Measurements from ENCODE around the gene CYP4B1. TPM values are rescaled to one million over a fixed set of nuclear protein-coding genes. Genes with fewer than 3 reads are reported as not detected.

The CYP4B1 gene
- total RNA-seq, 1 experiment from 2014 or later = not detected

DNA sequence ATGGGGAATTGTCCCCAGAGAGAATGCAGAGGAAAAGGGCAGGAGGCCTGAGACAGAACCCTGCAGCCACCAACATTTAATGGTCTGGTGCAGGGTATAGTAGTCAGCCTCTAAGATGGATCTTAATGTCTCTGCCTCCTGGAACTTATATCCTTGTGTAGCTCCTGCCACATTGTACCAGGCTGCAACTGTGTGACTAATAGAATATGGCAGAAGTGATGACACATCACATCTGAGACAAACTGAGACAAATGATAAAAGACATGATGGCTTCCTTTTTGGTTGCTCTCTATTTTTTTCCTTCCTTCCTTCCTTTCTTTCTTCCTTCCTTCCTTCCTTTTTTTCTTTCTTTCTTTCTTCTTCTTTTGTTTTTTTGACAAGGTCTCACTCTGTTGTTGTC lies 37.1 kb upstream of the CYP4B1 start:
- Mint-ChIP-seq H3K9me3 (ENCODE audit: unreplicated experiment) (peaks cover 27% of the 10 kb centered on the region), H3K4me3 (ENCODE audit: unreplicated experiment) (no peak overlapping the region), H3K36me3 (ENCODE audit: insufficient read depth, unreplicated experiment) (no peaks in the 10 kb centered on the region), H3K27ac (ENCODE audit: unreplicated experiment) (no peak overlapping the region), H3K27me3 (ENCODE audit: insufficient read depth, unreplicated experiment) (no peaks in the 10 kb centered on the region), H3K4me1 (ENCODE audit: low read depth, unreplicated experiment) (peaks cover 31% of the 10 kb centered on the region)
- no peaks in the 10 kb centered on the region for H3K36me3 ChIP-seq (ENCODE audit: control insufficient read depth, insufficient read depth, low read length)
- no peaks in the 10 kb centered on the region for H3K27me3 ChIP-seq (replicated peaks; ENCODE audit: control insufficient read depth, insufficient read depth, low read length)
- intact Hi-C loops (cut with micrococcal nuclease; ENCODE audit: unreplicated experiment) = no loop called here
- DNase-seq = no peak
- ChIA-PET CTCF (no interaction called here), POLR2A (no interaction called here)
- peaks cover 29% of the 10 kb centered on the region; the same call in 1 of the 2 replicates for H3K4me1 ChIP-seq
- H3K9me3 ChIP-seq = no peaks in the 10 kb centered on the region
- TF ChIP-seq, protein P1, sequence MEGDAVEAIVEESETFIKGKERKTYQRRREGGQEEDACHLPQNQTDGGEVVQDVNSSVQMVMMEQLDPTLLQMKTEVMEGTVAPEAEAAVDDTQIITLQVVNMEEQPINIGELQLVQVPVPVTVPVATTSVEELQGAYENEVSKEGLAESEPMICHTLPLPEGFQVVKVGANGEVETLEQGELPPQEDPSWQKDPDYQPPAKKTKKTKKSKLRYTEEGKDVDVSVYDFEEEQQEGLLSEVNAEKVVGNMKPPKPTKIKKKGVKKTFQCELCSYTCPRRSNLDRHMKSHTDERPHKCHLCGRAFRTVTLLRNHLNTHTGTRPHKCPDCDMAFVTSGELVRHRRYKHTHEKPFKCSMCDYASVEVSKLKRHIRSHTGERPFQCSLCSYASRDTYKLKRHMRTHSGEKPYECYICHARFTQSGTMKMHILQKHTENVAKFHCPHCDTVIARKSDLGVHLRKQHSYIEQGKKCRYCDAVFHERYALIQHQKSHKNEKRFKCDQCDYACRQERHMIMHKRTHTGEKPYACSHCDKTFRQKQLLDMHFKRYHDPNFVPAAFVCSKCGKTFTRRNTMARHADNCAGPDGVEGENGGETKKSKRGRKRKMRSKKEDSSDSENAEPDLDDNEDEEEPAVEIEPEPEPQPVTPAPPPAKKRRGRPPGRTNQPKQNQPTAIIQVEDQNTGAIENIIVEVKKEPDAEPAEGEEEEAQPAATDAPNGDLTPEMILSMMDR (IDR thresholded peaks at IDR 0.05; ENCODE audit: insufficient read depth in 1 of 2, low read depth in 1 of 2, low read length in 1 of 2, severe bottlenecking in 1 of 2, unreplicated experiment in 1 of 2) = no peak
- no peak overlapping the region for H3K4me3 ChIP-seq (ENCODE audit: low read depth, low read length)
- BruUV-seq (replicated peaks) = no TSS peak

DNA sequence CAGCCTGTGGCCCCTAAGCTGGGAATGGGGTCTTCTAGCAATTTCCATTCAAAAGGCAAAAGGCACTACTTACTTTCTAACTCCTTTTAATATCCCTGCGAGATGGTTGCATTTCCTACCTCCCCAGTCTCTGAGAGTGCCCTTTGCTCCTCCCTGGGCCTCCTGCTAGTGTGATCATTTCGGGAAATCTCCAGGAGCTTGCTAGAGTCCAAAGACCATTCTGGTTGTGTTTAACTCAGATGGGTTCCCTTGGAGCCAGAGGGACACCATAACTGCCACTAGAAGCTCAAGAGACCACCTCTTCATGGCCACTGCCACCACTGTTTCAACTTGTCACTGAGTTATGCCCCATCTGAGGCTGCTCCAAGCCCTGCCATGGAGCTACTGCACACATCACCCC lies 34.4 kb upstream of the CYP4B1 start:
- Mint-ChIP-seq H3K9me3 (ENCODE audit: unreplicated experiment) (peaks cover 27% of the 10 kb centered on the region), H3K36me3 (ENCODE audit: insufficient read depth, unreplicated experiment) (no peaks in the 10 kb centered on the region), H3K4me3 (ENCODE audit: unreplicated experiment) (no peak overlapping the region), H3K4me1 (ENCODE audit: low read depth, unreplicated experiment) (peaks cover 8% of the 10 kb centered on the region), H3K27ac (ENCODE audit: unreplicated experiment) (no peak overlapping the region), H3K27me3 (ENCODE audit: insufficient read depth, unreplicated experiment) (no peaks in the 10 kb centered on the region)
- intact Hi-C loops (cut with micrococcal nuclease; ENCODE audit: unreplicated experiment) = no loop called here
- no peak overlapping the region for H3K4me3 ChIP-seq (ENCODE audit: low read depth, low read length)
- peak in 1 of 2 experiments; percentile 10 for DNase-seq
- H3K4me1 ChIP-seq = peaks cover 9% of the 10 kb centered on the region; the same call in 1 of the 2 replicates
- TF ChIP-seq, protein P1 (IDR thresholded peaks at IDR 0.05; ENCODE audit: insufficient read depth in 1 of 2, low read depth in 1 of 2, low read length in 1 of 2, severe bottlenecking in 1 of 2, unreplicated experiment in 1 of 2) = no peak
- no peaks in the 10 kb centered on the region for H3K36me3 ChIP-seq (ENCODE audit: control insufficient read depth, insufficient read depth, low read length)
- no TSS peak for BruUV-seq (replicated peaks)
- no peaks in the 10 kb centered on the region for H3K9me3 ChIP-seq
- H3K27me3 ChIP-seq (replicated peaks; ENCODE audit: control insufficient read depth, insufficient read depth, low read length) = no peaks in the 10 kb centered on the region
- ChIA-PET POLR2A (no interaction called here), CTCF (no interaction called here)

DNA sequence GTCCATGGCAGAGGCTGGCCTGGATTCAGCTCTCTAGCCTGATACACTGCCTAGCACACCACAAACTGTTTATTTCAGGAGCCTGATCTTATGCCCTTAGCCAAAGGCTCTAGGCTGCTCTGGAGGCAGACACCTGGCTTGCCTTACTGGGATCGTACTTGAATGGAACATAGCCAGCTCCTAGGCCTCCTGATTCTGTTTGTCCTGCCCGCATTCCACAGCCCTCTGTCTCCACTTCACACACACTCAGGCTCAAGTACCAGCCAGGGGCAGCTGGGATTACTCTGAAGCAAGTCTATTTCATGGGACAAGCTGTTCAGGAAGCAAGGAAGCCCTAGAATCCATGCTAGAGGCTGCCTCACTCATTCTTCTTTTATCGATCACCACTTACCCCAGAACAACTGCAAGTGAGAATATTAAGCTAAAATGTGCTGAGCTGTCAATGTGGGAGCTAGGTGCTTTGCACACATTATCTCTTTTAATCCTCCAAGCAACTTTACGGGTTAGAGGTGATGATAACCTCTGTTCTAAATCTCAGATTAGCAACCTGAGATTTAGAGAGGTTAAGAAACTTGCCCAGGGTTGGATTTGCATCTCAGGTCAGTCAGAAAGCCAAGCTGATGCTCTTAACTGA lies 31.1 kb upstream of the CYP4B1 start:
- no peak overlapping the region for H3K4me3 Mint-ChIP-seq (ENCODE audit: unreplicated experiment)
- H3K9me3 ChIP-seq = peaks cover 7% of the 10 kb centered on the region; the same call in 1 of the 2 replicates
- no peak for DNase-seq
- no peaks in the 10 kb centered on the region for H3K27me3 ChIP-seq (replicated peaks; ENCODE audit: control insufficient read depth, insufficient read depth, low read length)
- H3K4me3 ChIP-seq (ENCODE audit: low read depth, low read length) = no peak overlapping the region
- H3K4me1 Mint-ChIP-seq (ENCODE audit: low read depth, unreplicated experiment) = no peaks in the 10 kb centered on the region
- no peaks in the 10 kb centered on the region for H3K36me3 ChIP-seq (ENCODE audit: control insufficient read depth, insufficient read depth, low read length)
- peaks cover 9% of the 10 kb centered on the region; the same call in 1 of the 2 replicates for H3K4me1 ChIP-seq
- no TSS peak for BruUV-seq (replicated peaks)
- intact Hi-C loops (cut with micrococcal nuclease; ENCODE audit: unreplicated experiment) = no loop called here
- TF ChIP-seq, protein P1 (IDR thresholded peaks at IDR 0.05; ENCODE audit: insufficient read depth in 1 of 2, low read depth in 1 of 2, low read length in 1 of 2, severe bottlenecking in 1 of 2, unreplicated experiment in 1 of 2) = no peak
- ChIA-PET POLR2A (no interaction called here), CTCF (interaction anchor here (0.7 kb wide), 1 partner anchor 43 kb away, joined by 3 read pairs; no protein-coding TSS in a partner anchor)
- no peak overlapping the region for H3K27ac Mint-ChIP-seq (ENCODE audit: unreplicated experiment)
- no peaks in the 10 kb centered on the region for H3K27me3 Mint-ChIP-seq (ENCODE audit: insufficient read depth, unreplicated experiment)
- H3K9me3 Mint-ChIP-seq (ENCODE audit: unreplicated experiment) = peaks cover 16% of the 10 kb centered on the region
- H3K36me3 Mint-ChIP-seq (ENCODE audit: insufficient read depth, unreplicated experiment) = no peaks in the 10 kb centered on the region
